GM12878 (cell line): ENCODE results near the gene MPPED1.

Source experiments
- ATF3 ChIP-seq: IDR thresholded peaks from 2 replicates; pipeline ENCODE4 v1.6.1; 2011; ENCODE audit warnings: low read depth, mild to moderate bottlenecking, low read length, moderate library complexity, borderline replicate concordance; ENCODE audit errors: extremely low read depth
- CEBPB ChIP-seq, 2 experiments: fragments of 150-350 bp in 1 of 2; IDR thresholded peaks; 2 replicates each; pipeline ENCODE4 v1.6.1; 2012 to 2014; ENCODE audit warnings: low read depth in 2 of 2, low read length in 2 of 2, borderline replicate concordance in 1 of 2, inconsistent platforms in 1 of 2
- ETV6 ChIP-seq, 2 experiments: fragments of 450-650 bp in 1 of 2; IDR thresholded peaks in 1 of 2; conservative IDR thresholded peaks in 1 of 2; 2 replicates each; pipeline ENCODE4 v1.6.1; 2014; ENCODE audit warnings: antibody characterized with exemption in 1 of 2, borderline replicate concordance in 1 of 2, low read depth in 1 of 2, mild to moderate bottlenecking in 1 of 2, moderate library complexity in 1 of 2
- EZH2 ChIP-seq: IDR thresholded peaks from 2 replicates; pipeline ENCODE4 v1.6.1; 2012; ENCODE audit warnings: low read depth, mild to moderate bottlenecking, control low read depth, inconsistent platforms, low read length, borderline replicate concordance; ENCODE audit not compliant: control insufficient read depth
- GABPA ChIP-seq: IDR thresholded peaks from 2 replicates; pipeline ENCODE4 v1.6.1; 2014; ENCODE audit warnings: antibody characterized with exemption, low read depth, mild to moderate bottlenecking, inconsistent platforms
- JUNB ChIP-seq: IDR thresholded peaks from 2 replicates; pipeline ENCODE4 v1.6.1; 2016; ENCODE audit warnings: antibody characterized with exemption, mild to moderate bottlenecking
- NBN ChIP-seq: fragments of 450-650 bp; IDR thresholded peaks from 2 replicates; pipeline ENCODE4 v1.6.1; 2016
- NFIC ChIP-seq: IDR thresholded peaks from 2 replicates; pipeline ENCODE4 v1.6.1; 2012; ENCODE audit warnings: low read depth, mild to moderate bottlenecking, inconsistent platforms, low read length, moderate library complexity
- NRF1 ChIP-seq: conservative IDR thresholded peaks from 2 replicates; pipeline ENCODE4 v1.6.1; 2011; ENCODE audit warnings: mild to moderate bottlenecking, low read depth, low read length, improper control_type of control experiment
- REST ChIP-seq: IDR thresholded peaks from 2 replicates; pipeline ENCODE4 v1.6.1; 2012; ENCODE audit warnings: mild to moderate bottlenecking, low read depth, low read length
- SPI1 ChIP-seq: IDR thresholded peaks from 2 replicates; pipeline ENCODE4 v1.6.1; 2011; ENCODE audit warnings: low read depth, mild to moderate bottlenecking, low read length, moderate library complexity, borderline replicate concordance; ENCODE audit not compliant: insufficient read depth
- STAT1 ChIP-seq: fragments of 450-650 bp; conservative IDR thresholded peaks from 2 replicates; pipeline ENCODE4 v1.6.1; 2014; ENCODE audit warnings: antibody characterized with exemption, mild to moderate bottlenecking
- TF ChIP-seq, protein P1 (sequence below): IDR thresholded peaks from 2 replicates; pipeline ENCODE4 v1.6.1; 2012; ENCODE audit warnings: low read length, inconsistent platforms
- TF ChIP-seq, protein P2 (sequence below), 3 experiments: IDR thresholded peaks in 2 of 3; conservative IDR thresholded peaks in 1 of 3; 2 replicates each; pipeline ENCODE4 v1.5.1; 2011; ENCODE audit warnings: low read depth in 3 of 3, low read length in 3 of 3, mild to moderate bottlenecking in 3 of 3, control low read depth in 2 of 3, moderate library complexity in 2 of 3, inconsistent platforms in 1 of 3, mixed read lengths in 1 of 3; ENCODE audit not compliant: control insufficient read depth in 2 of 3, insufficient read depth in 1 of 3; ENCODE audit errors: extremely low read depth in 1 of 3

DNA sequence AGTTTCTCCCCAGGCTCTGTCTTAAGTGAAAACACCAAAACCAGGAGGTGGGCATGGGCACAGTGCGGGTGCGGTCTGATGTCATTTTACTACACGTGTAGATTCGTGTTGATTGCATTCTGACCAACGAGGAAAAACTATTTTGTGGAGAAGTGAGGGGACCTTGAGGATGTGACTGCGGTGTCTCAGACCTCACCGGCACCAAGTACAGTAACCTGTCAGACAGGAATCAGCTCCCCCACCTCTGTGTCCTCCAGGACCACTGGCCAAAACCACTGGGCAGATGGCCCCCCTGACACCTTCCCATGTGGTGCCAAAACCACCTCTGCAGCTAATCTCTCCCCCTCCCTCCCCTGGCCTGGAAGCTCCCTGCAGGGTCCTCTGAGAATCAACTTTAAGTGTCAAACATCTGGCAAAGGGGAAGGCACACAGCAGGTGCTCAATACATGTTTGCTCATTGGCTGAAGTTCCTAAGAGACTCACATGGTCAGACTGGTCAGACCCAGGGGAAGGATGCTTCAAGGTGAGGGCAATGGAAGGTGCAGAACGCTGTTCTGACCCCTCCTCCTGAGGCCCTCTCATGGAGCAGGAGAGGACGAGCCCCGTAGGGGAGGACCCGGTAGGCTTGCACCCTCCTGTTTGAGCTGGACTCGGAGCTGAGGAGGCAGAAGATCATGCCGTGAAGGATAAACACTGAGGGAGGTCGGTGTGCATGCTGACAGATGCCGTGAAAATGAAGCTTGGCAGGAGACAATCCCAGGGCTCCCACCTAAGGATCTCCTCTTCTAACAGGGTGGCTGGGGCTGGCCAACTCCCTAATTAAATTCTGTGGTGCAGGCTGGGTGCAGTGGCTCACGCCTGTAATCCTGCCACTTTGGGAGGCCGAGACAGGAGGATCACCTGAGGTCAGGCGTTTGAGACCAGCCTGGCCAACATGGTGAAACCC is 129.9 kb downstream of the MPPED1 start:
- TF ChIP-seq, protein P1, sequence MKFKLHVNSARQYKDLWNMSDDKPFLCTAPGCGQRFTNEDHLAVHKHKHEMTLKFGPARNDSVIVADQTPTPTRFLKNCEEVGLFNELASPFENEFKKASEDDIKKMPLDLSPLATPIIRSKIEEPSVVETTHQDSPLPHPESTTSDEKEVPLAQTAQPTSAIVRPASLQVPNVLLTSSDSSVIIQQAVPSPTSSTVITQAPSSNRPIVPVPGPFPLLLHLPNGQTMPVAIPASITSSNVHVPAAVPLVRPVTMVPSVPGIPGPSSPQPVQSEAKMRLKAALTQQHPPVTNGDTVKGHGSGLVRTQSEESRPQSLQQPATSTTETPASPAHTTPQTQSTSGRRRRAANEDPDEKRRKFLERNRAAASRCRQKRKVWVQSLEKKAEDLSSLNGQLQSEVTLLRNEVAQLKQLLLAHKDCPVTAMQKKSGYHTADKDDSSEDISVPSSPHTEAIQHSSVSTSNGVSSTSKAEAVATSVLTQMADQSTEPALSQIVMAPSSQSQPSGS, result no peak
- TF ChIP-seq NRF1 (no peak), STAT1 (no peak), ETV6 (conservative IDR thresholded peaks at IDR 0.05 in 1 of 2, IDR thresholded peaks at IDR 0.05 in 1 of 2; ENCODE audit: borderline replicate concordance in 1 of 2, low read depth in 1 of 2) (no peak), JUNB (no peak), EZH2 (no peak), NFIC (no peak), SPI1 (no peak), GABPA (no peak), NBN (no peak), CEBPB (IDR thresholded peaks at IDR 0.05; ENCODE audit: borderline replicate concordance in 1 of 2, low read depth in 2 of 2, low read length in 2 of 2) (no peak), ATF3 (no peak), REST (no peak)
- TF ChIP-seq, protein P2, sequence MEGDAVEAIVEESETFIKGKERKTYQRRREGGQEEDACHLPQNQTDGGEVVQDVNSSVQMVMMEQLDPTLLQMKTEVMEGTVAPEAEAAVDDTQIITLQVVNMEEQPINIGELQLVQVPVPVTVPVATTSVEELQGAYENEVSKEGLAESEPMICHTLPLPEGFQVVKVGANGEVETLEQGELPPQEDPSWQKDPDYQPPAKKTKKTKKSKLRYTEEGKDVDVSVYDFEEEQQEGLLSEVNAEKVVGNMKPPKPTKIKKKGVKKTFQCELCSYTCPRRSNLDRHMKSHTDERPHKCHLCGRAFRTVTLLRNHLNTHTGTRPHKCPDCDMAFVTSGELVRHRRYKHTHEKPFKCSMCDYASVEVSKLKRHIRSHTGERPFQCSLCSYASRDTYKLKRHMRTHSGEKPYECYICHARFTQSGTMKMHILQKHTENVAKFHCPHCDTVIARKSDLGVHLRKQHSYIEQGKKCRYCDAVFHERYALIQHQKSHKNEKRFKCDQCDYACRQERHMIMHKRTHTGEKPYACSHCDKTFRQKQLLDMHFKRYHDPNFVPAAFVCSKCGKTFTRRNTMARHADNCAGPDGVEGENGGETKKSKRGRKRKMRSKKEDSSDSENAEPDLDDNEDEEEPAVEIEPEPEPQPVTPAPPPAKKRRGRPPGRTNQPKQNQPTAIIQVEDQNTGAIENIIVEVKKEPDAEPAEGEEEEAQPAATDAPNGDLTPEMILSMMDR (IDR thresholded peaks at IDR 0.05 in 2 of 3, conservative IDR thresholded peaks at IDR 0.05 in 1 of 3; ENCODE audit: control insufficient read depth in 2 of 3, extremely low read depth in 1 of 3, insufficient read depth in 1 of 3, low read depth in 3 of 3, low read length in 3 of 3), result no peak
